ENCODE measurements around the gene LZTS2. TPM values are rescaled to one million over a fixed set of nuclear protein-coding genes. Genes with fewer than 3 reads are reported as not detected.
"Not testable (repeated sequence)": the region's sequence is repeated elsewhere in the genome, so short reads cannot be mapped to it uniquely, and the experiment has no call there.

The LZTS2 gene
- total and polyA plus RNA-seq, 5 donors: 42.5 to 66.4 (median 47.6) TPM

- Histone ChIP-seq H3K27ac (ENCODE audit: low read length) (no peak within 1 kb of the TSS), H3K4me1 (ENCODE audit: control insufficient read depth, insufficient read depth, low read length) (no peaks in the 10 kb centered on the region), H3K9me3 (ENCODE audit: control insufficient read depth, low read length) (no peaks in the 10 kb centered on the region), H3K27me3 (ENCODE audit: control insufficient read depth, insufficient read depth) (no peaks in the 10 kb centered on the region), H3K4me3 (ENCODE audit: low read length) (peak within 1 kb of the TSS; percentile 59)
- intact Hi-C loops (cut with DNase I): no loop called here
- peak; percentile 56 to 86 (median 79) for DNase-seq
- 2% methylated on average over 70 of the region's 70 CpGs for WGBS
- peak; percentile 76 to 85 for ATAC-seq
These were observed 30.2 kb upstream of the LZTS2 start, which contains the start of gene SEMA4G for GRCh38 chr10:100969187-100970075. Gene SEMA4G, plus strand, starts transcription at chr10:100969504. Its CDS starts 3,409 bp downstream, at chr10:100972913.

DNA sequence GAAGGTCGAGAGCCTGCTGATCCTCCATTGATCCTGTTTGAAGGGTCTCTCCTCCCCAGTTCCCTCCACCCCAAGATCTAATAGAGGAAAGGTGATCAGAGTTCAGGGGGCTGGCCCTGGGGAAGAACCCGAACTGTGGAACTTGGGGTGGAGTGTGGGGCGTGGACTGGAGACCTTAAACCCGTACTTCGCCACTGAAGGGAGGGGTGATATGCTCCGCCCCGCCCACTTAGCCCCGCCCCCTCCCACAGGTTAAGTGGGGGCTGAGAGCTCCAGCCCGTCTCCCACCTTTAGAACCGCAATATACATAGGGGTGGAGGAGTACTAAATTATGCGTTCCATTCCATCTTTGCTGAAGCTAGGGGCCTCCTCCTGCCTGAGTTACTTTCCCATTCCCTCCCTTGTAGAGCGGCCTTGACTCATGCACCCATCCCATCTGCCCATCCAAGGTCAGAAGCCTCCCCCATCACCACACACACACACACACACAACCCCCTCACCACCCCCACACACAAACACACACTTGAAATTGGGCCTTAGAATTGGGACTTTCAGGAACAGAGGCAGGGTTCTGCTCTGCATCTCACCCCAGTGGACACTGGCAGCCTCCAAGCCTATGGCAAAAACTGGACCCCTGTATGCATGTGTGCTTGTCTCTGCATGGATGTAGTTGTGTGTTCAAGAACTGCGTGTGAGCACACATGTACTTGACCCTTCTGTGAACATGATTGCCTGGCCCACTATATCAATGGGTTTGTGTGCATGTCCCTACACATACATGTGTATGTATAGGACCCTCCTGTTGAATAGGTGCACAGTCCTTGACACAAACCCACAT is 29.3 kb upstream of the LZTS2 start:
- no peak overlapping the region for H3K4me3 ChIP-seq (ENCODE audit: low read length)
- H3K27me3 ChIP-seq (ENCODE audit: control insufficient read depth, insufficient read depth): no peaks in the 10 kb centered on the region
- ATAC-seq: peak; percentile 17 to 42
- H3K9me3 ChIP-seq (ENCODE audit: control insufficient read depth, low read length): no peaks in the 10 kb centered on the region
- DNase-seq: no peak
- no peaks in the 10 kb centered on the region for H3K4me1 ChIP-seq (ENCODE audit: control insufficient read depth, insufficient read depth, low read length)
- intact Hi-C loops (cut with DNase I): no loop called here
- no peak overlapping the region for H3K27ac ChIP-seq (ENCODE audit: low read length)
- whole genome bisulfite sequencing: 49% methylated on average over 13 of the region's 13 CpGs

DNA sequence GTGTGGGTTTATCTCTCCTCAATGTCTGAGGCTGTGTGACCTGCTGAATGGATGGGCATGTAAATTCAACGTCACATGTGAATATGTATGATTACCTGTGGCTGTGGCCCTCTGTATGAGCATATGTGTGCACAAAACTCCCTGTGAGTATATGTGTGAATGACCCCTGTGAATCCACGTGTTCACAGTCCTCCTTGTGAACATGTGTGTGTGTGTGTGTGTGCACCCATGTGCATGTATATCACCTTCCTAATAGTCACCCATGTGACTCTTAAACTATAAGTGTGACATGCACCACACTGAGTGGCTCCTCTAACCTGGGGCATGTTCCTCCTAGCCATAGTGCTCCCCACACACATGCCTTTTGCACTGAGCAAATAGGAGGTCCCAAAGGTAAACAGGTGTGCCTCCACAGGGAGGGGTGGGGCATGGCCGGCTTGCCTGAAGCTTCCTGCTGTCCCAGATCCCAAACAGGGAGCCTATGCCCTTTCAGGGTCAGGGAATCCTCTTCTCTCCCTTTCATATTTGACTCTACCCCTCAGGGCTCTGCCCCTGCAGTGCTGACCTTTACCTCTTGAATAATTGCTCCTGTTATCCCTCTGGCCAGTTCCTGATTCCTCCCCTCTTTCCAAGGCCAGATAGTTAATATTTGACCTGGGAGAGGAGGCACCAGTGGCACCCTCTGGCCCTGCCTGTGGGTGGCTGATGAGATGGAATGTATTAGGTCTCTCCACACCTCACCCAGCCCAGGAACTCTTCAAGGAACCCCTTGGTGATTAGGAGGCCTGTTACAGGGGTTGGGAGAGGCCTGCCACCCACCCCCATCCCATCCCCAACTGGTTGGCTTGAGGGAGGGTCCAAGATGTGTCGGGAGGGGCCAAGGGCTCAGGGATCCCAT is 28.4 kb upstream of the LZTS2 start:
- Histone ChIP-seq H3K4me3 (ENCODE audit: low read length) (no peak overlapping the region), H3K4me1 (ENCODE audit: control insufficient read depth, insufficient read depth, low read length) (no peaks in the 10 kb centered on the region), H3K27me3 (ENCODE audit: control insufficient read depth, insufficient read depth) (no peaks in the 10 kb centered on the region), H3K9me3 (ENCODE audit: control insufficient read depth, low read length) (no peaks in the 10 kb centered on the region), H3K27ac (ENCODE audit: low read length) (no peak overlapping the region)
- 72% methylated on average over 4 of the region's 4 CpGs for WGBS
- no peak for ATAC-seq
- no peak for DNase-seq
- intact Hi-C loops (cut with DNase I): no loop called here

DNA sequence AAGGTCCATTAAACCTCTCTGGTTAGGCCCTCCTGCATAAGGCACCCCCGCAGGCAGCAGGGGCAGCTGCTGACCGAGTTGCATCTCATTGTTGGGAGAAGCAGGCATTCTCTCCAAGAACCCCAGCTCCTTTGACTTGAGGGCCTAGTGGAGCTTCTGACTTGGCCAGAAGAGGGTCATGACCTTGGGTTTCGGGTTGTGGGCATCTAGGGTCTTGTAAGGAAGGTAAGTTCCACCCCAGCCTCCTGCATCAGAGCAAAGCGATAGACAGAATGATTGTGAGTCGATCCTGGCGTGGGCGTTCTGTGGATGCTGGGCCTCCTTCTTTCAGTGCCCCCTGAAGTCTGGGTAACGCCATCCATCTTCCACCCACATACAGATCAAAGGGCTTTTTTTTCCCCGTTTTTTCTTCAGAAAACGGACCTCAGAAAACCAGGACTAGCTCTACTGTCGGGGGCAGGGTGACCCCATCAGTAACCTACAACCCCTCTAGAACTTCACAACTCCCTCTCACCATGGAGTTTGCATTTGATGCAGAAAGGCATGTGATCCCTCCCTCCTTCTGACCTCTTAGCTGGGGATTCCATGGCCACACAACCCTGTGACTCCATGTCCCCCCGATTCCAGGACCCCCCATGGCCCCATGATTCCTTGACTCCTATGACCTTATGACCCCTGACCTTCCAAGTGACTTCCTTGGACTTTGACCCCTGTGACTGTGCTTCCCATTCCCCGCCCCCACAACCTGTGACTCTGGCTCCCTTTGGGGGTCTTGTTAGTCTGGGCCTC is 27.3 kb upstream of the LZTS2 start:
- no peak for ATAC-seq
- Histone ChIP-seq H3K27me3 (ENCODE audit: control insufficient read depth, insufficient read depth) (no peaks in the 10 kb centered on the region), H3K4me1 (ENCODE audit: control insufficient read depth, insufficient read depth, low read length) (no peaks in the 10 kb centered on the region), H3K4me3 (ENCODE audit: low read length) (no peak overlapping the region), H3K9me3 (ENCODE audit: control insufficient read depth, low read length) (no peaks in the 10 kb centered on the region), H3K27ac (ENCODE audit: low read length) (no peak overlapping the region)
- intact Hi-C loops (cut with DNase I): no loop called here
- no peak for DNase-seq
- WGBS: 77% methylated on average over 13 of the region's 13 CpGs

- no peak overlapping the region for H3K4me3 ChIP-seq (ENCODE audit: low read length)
- H3K9me3 ChIP-seq (ENCODE audit: control insufficient read depth, low read length): no peaks in the 10 kb centered on the region
- H3K27me3 ChIP-seq (ENCODE audit: control insufficient read depth, insufficient read depth): no peaks in the 10 kb centered on the region
- H3K27ac ChIP-seq (ENCODE audit: low read length): no peak overlapping the region
- intact Hi-C loops (cut with DNase I): no loop called here
- DNase-seq (no peak), ATAC-seq (no peak)
- no peaks in the 10 kb centered on the region for H3K4me1 ChIP-seq (ENCODE audit: control insufficient read depth, insufficient read depth, low read length)
- WGBS: 92% methylated on average over 6 of the region's 6 CpGs
These were observed 26.6 kb upstream of the LZTS2 start for GRCh38 chr10:100972904-100973535.

- H3K27me3 ChIP-seq (ENCODE audit: control insufficient read depth, insufficient read depth); intact Hi-C loops (cut with DNase I); ATAC-seq; DNase-seq; H3K27ac ChIP-seq (ENCODE audit: low read length); H3K4me3 ChIP-seq (ENCODE audit: low read length); H3K9me3 ChIP-seq (ENCODE audit: control insufficient read depth, low read length); H3K4me1 ChIP-seq (ENCODE audit: control insufficient read depth, insufficient read depth, low read length): not testable (repeated sequence)
- WGBS: 85% methylated on average over 8 of the region's 8 CpGs
These were observed 24.2 kb upstream of the LZTS2 start for GRCh38 chr10:100975397-100975796.

DNA sequence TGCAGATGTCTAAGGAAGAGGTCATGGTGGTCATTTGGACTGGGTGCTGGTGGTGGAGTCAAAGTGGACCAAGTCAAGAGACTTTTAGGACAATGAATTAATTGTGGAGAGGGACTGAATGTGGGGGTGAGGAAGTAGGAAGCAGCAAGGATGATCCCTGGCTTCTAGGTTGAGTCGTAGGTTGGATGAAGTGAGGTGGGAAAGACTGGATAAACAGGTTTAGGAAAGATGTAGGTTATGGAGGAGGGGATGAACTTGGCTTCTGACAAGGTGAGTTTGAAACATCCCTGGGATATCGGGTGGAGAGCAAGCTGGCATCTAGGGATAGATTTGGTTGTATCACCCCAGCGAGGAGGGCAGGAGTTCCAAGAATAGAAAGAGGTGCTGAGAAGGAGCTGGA is 22.7 kb upstream of the LZTS2 start:
- intact Hi-C loops (cut with DNase I): no loop called here
- WGBS: 78% methylated on average over 3 of the region's 3 CpGs
- H3K27ac ChIP-seq (ENCODE audit: low read length): no peak overlapping the region
- no peaks in the 10 kb centered on the region for H3K27me3 ChIP-seq (ENCODE audit: control insufficient read depth, insufficient read depth)
- no peak for ATAC-seq
- no peaks in the 10 kb centered on the region for H3K4me1 ChIP-seq (ENCODE audit: control insufficient read depth, insufficient read depth, low read length)
- no peak for DNase-seq
- H3K4me3 ChIP-seq (ENCODE audit: low read length): no peak overlapping the region
- no peaks in the 10 kb centered on the region for H3K9me3 ChIP-seq (ENCODE audit: control insufficient read depth, low read length)

- H3K27me3 ChIP-seq (ENCODE audit: control insufficient read depth, insufficient read depth): no peaks in the 10 kb centered on the region
- no peak for ATAC-seq
- H3K9me3 ChIP-seq (ENCODE audit: control insufficient read depth, low read length): no peaks in the 10 kb centered on the region
- H3K27ac ChIP-seq (ENCODE audit: low read length): no peak overlapping the region
- H3K4me3 ChIP-seq (ENCODE audit: low read length): no peak overlapping the region
- H3K4me1 ChIP-seq (ENCODE audit: control insufficient read depth, insufficient read depth, low read length): no peaks in the 10 kb centered on the region
- DNase-seq: no peak
- 86% methylated on average over 6 of the region's 6 CpGs for WGBS
- intact Hi-C loops (cut with DNase I): no loop called here
These were observed 22.2 kb upstream of the LZTS2 start for GRCh38 chr10:100977436-100977835.

DNA sequence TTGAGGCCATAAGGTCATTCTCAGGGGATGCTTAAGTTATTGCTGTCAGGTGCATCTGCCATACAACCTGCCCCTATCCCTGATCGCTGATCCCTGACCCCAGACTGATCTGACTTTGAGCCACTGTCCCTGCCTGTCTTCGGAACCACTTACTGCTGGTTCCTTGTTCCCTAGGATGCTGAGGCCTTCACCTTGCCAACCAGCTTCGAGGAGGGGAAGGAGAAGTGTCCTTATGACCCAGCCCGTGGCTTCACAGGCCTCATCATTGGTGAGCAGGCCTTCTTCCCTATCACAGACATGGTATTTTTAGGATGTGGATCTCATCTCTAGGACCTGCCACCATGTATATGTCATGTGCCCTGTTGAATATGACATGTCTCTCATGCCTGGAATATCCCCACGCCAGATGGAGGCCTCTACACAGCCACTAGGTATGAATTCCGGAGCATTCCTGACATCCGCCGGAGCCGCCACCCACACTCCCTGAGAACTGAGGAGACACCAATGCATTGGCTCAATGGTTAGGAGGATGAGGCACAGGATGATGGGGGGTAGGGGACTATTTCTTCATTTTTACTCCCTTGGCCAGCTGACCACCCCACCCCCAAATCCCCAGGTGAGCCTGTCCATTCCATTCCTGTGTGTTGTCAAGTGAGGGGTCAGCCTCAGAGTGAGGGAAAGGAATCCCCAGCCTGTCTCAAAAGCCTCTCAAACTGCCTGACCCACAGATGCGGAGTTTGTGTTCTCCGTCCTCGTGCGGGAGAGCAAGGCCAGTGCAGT is 21.3 kb upstream of the LZTS2 start:
- WGBS: 88% methylated on average over 13 of the region's 13 CpGs
- intact Hi-C loops (cut with DNase I): no loop called here
- H3K4me3 ChIP-seq (ENCODE audit: low read length): no peak overlapping the region
- DNase-seq (no peak), ATAC-seq (no peak)
- H3K27me3 ChIP-seq (ENCODE audit: control insufficient read depth, insufficient read depth): no peaks in the 10 kb centered on the region
- no peaks in the 10 kb centered on the region for H3K4me1 ChIP-seq (ENCODE audit: control insufficient read depth, insufficient read depth, low read length)
- H3K9me3 ChIP-seq (ENCODE audit: control insufficient read depth, low read length): no peaks in the 10 kb centered on the region
- H3K27ac ChIP-seq (ENCODE audit: low read length): no peak overlapping the region

Data from right cardiac atrium (tissue), 5 donors.